HG03139 (cell line): ENCODE results near the gene KLHL26.

Experiments used
- ATAC-seq: cut with Tn5 transposase; IDR thresholded peaks from one replicate; pipeline ENCODE4 v1.9.1; 2021; ENCODE audit not compliant: unreplicated experiment

KLHL26 gene

GRCh38 chr19:18712981-18713380, 76.2 kb downstream of the KLHL26 start:
- ATAC-seq = no peak

GRCh38 chr19:18713550-18714117, 76.8 kb downstream of the KLHL26 start:
- no peak for ATAC-seq

- ATAC-seq = no peak
Measured at GRCh38 chr19:18715416-18715815, 78.6 kb downstream of the KLHL26 start.

GRCh38 chr19:18716857-18717256, 80.0 kb downstream of the KLHL26 start:
- ATAC-seq = no peak

- ATAC-seq = no peak
Measured at GRCh38 chr19:18717601-18718000, 80.8 kb downstream of the KLHL26 start.

GRCh38 chr19:18718015-18718526, 81.2 kb downstream of the KLHL26 start:
- ATAC-seq = no peak

GRCh38 chr19:18718846-18719458, 82.1 kb downstream of the KLHL26 start:
- ATAC-seq = no peak

- no peak for ATAC-seq
Measured at GRCh38 chr19:18719541-18719940, 82.7 kb downstream of the KLHL26 start.
